Left lung (tissue), 10 donors: ENCODE results near the gene GABARAP. TPM values are rescaled to one million over a fixed set of nuclear protein-coding genes. Genes with fewer than 3 reads are reported as not detected.

Experiments used
- ATAC-seq: fragments of 200-7000 bp; cut with Tn5 transposase; one replicate; pipeline ENCODE4 v1.9.1; 2020; ENCODE audit warnings: moderate library complexity
- DNase-seq, 4 donors: peaks; one replicate each; pipeline ENCODE4 v3.0.0-alpha.2; 2013 to 2020
- H3K27ac ChIP-seq, 2 donors: fragments of 200-600 bp; sonication (generic) in 1 of 2; one replicate each; pipeline versions ENCODE4 v1.5.0 to v1.8.0; 2020 to 2021
- H3K27me3 ChIP-seq, 2 donors: fragments of 200-600 bp; sonication (generic) in 1 of 2; one replicate each; pipeline versions ENCODE4 v1.5.0 to v1.8.0; 2020 to 2021
- H3K36me3 ChIP-seq, 2 donors: fragments of 200-600 bp; sonication (generic) in 1 of 2; one replicate each; pipeline versions ENCODE4 v1.5.0 to v1.8.0; 2020 to 2021
- H3K4me1 ChIP-seq, 2 donors: fragments of 200-600 bp; one replicate each; pipeline ENCODE4 v1.8.0; 2021
- H3K4me3 ChIP-seq, 2 donors: fragments of 200-600 bp; sonication (generic) in 1 of 2; one replicate each; pipeline versions ENCODE4 v1.5.0 to v1.8.0; 2020 to 2021; ENCODE audit warnings: mild to moderate bottlenecking in 1 of 2
- H3K9me3 ChIP-seq, 2 donors: fragments of 200-600 bp; sonication (generic) in 1 of 2; one replicate each; pipeline versions ENCODE4 v1.5.0 to v1.8.0; 2020 to 2021
- intact Hi-C, 2 donors: fragments of 100-400 bp; cut with DNase I; formaldehyde crosslinking; loops; one replicate each; pipeline versions ENCODE4 v1.11.2 to v1.14.2; 2022
- polyA plus RNA-seq, 6 donors: library from polyadenylated mRNA; unstranded; fragments of 120-200 nt; gene quantifications; one replicate each; pipeline ENCODE4 v1.2.1, GENCODE V29; 2013; ENCODE audit not compliant: insufficient read length in 6 of 6
- total RNA-seq, 2 donors: library from RNA; stranded (reverse); fragmentation: NEBNext Ultra II Directional; extraction: Animal tissue kit (Norgen Biotek cat#: 25700); gene quantifications; one replicate each; pipeline ENCODE4 v1.2.1, GENCODE V29; 2021
- TF ChIP-seq, protein P1 (sequence below), 2 donors: fragments of 200-600 bp; sonication (generic) in 1 of 2; IDR thresholded peaks; one replicate each; pipeline versions ENCODE4 v1.5.0 to v1.8.0; 2021; ENCODE audit warnings: antibody characterized with exemption in 2 of 2
- donor health status: DM: no; HTN: yes; CAD: no.
- donor health status: DM: no; HTN: no; CAD: no.

GABARAP gene
- total and polyA plus RNA-seq, 8 donors: 442 to 559 (median 492) TPM

DNA sequence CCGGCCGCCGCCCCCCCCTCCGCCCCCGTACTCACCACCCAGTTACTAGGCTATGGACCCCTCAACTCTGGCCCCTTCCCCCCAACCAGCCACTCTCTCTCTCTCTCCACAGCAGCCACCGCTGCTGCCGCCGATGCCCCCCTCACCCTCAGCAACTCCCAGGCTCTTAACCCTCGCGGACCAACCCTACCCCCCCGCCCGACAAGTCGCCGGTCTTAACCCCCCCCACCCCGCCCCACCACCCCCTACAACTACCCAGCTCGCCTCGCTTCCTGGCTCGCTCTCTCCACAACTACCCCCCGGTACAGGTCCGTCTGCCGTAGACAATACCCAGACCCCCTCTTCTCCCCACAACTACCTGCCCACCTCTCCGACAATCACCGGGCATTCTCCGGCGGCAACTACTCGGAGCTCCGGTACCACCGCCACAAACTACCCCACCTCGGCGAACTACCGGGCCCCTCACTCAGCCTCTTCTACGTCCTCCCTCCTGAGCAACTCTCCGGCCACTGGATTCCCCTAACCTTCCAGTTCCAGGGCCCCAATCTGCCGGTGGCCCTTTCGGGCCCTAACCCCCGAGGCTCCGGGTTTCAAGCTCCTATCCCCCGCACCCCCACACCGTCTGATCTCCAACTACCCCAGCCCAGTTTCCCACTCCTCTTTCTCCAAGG is 3.7 kb downstream of the GABARAP start:
- peaks cover 0 to 37% of the 10 kb centered on the region in 2 donors for H3K36me3 ChIP-seq
- peak overlapping the region; percentile 89 to 96 for H3K27ac ChIP-seq
- H3K4me1 ChIP-seq: peaks cover 24 to 61% of the 10 kb centered on the region in 2 donors
- ATAC-seq (no peak), DNase-seq (peak in 2 of 4 donors; percentile 55 to 73)
- TF ChIP-seq, protein P1, sequence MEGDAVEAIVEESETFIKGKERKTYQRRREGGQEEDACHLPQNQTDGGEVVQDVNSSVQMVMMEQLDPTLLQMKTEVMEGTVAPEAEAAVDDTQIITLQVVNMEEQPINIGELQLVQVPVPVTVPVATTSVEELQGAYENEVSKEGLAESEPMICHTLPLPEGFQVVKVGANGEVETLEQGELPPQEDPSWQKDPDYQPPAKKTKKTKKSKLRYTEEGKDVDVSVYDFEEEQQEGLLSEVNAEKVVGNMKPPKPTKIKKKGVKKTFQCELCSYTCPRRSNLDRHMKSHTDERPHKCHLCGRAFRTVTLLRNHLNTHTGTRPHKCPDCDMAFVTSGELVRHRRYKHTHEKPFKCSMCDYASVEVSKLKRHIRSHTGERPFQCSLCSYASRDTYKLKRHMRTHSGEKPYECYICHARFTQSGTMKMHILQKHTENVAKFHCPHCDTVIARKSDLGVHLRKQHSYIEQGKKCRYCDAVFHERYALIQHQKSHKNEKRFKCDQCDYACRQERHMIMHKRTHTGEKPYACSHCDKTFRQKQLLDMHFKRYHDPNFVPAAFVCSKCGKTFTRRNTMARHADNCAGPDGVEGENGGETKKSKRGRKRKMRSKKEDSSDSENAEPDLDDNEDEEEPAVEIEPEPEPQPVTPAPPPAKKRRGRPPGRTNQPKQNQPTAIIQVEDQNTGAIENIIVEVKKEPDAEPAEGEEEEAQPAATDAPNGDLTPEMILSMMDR (IDR thresholded peaks at IDR 0.05): no peak
- no peaks in the 10 kb centered on the region for H3K27me3 ChIP-seq
- peak overlapping the region; percentile 86 to 99 for H3K4me3 ChIP-seq
- intact Hi-C loops: no loop called here
- H3K9me3 ChIP-seq: no peaks in the 10 kb centered on the region

DNA sequence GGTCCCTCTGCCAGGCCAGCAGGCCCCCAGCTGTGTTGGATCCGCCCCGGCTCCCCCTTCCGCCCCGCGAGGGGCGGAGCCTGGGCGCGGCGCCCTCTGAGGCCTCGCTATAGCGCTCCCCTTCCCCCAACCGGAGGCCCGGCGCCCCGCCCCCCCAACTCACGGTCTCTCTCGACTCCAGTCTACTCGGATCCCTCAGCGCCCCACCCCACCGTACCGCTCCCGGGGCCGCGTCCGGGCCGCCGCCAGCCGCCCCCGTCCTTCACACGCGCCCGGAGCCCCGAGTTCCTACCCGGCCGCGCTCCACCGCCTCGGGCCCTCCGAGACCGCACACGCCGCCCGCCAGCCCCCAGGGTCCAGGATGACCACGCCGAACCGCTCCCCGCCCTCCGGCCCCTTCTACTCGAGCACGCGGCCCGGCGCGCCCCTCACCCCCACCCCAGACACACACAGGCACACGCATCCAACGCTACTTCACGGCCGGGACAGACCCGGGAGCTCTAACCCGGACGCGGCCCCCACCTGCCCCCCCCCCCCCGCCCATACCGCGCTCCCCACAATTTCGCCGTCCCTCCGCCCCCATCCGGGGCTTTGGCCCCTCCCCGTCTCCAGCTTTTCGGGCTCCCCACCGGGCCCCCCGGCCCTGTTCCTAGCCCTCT is 4.4 kb downstream of the GABARAP start:
- intact Hi-C loops: no loop called here

DNA sequence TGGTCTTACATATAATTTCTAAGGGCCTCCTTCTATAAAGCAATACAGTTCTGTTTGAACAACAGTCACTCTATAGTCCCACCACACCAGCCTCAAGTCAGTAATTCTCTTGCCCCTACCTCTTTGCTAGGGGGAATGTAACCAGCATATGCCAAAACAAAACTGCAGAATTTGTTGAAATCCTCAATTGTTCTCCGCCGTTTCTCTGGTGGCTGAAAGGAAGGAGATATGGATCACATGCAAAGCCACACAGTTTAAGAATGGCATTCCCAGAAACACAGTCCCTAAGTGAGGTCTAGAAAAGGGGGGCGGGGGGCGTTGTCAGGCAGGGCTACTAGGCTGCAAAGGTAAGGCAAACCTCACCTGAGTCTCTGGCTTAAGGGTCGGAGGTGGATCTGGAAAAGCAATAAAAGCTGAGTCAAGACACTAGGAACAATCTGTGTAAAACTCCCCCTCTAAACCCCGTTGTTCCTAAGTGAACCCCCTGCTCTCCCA is 4.9 kb downstream of the GABARAP start:
- intact Hi-C loops: no loop called here
- DNase-seq (no peak), ATAC-seq (no peak)
- peak overlapping the region; percentile 86 to 99 for H3K4me3 ChIP-seq
- no peaks in the 10 kb centered on the region for H3K27me3 ChIP-seq
- H3K36me3 ChIP-seq: peaks cover 0 to 37% of the 10 kb centered on the region in 2 donors
- H3K4me1 ChIP-seq: peaks cover 30 to 68% of the 10 kb centered on the region in 2 donors
- TF ChIP-seq, protein P1 (IDR thresholded peaks at IDR 0.05): no peak
- H3K27ac ChIP-seq: peak overlapping the region; percentile 89 to 96
- no peaks in the 10 kb centered on the region for H3K9me3 ChIP-seq

More for the DNA sequence above, 4.4 kb downstream of the GABARAP start:
- peak overlapping the region; percentile 86 to 99 for H3K4me3 ChIP-seq
- no peaks in the 10 kb centered on the region for H3K9me3 ChIP-seq
- H3K27me3 ChIP-seq: no peaks in the 10 kb centered on the region
- H3K4me1 ChIP-seq: peaks cover 24 to 63% of the 10 kb centered on the region in 2 donors
- DNase-seq (peak in 3 of 4 donors; percentile 82 to 94 (median 90)), ATAC-seq (peak; percentile 15)
- peaks cover 0 to 37% of the 10 kb centered on the region in 2 donors for H3K36me3 ChIP-seq
- TF ChIP-seq, protein P1 (IDR thresholded peaks at IDR 0.05): no peak
- H3K27ac ChIP-seq: peak overlapping the region; percentile 89 to 96

DNA sequence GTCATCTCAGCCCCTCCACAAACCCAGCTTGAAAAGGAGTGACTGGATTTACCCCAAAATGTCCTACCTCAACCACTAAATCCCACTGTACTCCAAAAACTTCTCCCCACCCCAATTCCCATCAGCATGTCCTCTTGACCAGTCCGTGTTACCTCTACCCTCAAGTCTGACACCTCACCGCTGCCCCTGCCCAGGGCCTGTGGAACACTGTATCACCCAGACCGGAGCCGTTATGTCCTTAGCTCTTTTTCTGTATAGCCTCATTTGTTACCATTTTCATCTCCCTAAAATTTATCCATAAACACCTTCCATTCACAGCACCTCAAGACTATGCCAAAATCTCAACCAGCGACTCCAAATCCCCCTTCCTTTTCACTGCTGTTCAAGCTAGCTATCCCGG is 5.4 kb downstream of the GABARAP start:
- no peaks in the 10 kb centered on the region for H3K27me3 ChIP-seq
- peaks cover 0 to 37% of the 10 kb centered on the region in 2 donors for H3K36me3 ChIP-seq
- intact Hi-C loops: no loop called here
- peak overlapping the region in 1 of 2 donors; percentile 99 for H3K4me3 ChIP-seq
- no peak for DNase-seq
- peaks cover 31 to 73% of the 10 kb centered on the region in 2 donors for H3K4me1 ChIP-seq
- ATAC-seq: no peak
- TF ChIP-seq, protein P1 (IDR thresholded peaks at IDR 0.05): no peak
- H3K9me3 ChIP-seq: no peaks in the 10 kb centered on the region
- peak overlapping the region in 1 of 2 donors; percentile 96 for H3K27ac ChIP-seq
